GM12892 (cell line): ENCODE results near the gene ARMC8.

ENCODE experiments used
- DNase-seq: peaks from one replicate; pipeline ENCODE4 v3.0.0; 2011; ENCODE audit not compliant: insufficient read length
- FAIRE-seq: peaks from 2 replicates; lab custom pipeline; 2011; peaks lifted over from hg19 to GRCh38; lab: Jason Lieb, UNC
- POLR2A ChIP-seq: IDR thresholded peaks from 2 replicates; pipeline ENCODE4 v1.6.1; 2011; ENCODE audit warnings: low read depth, low read length, control low read depth
- POLR2AphosphoS5 ChIP-seq: IDR thresholded peaks from 2 replicates; pipeline ENCODE4 v1.6.1; 2011; ENCODE audit warnings: low read depth, low read length, control low read depth
- TAF1 ChIP-seq: IDR thresholded peaks from 2 replicates; pipeline ENCODE4 v1.6.1; 2011; ENCODE audit warnings: low read depth, mild to moderate bottlenecking, control low read depth, low read length, borderline replicate concordance

Gene ARMC8

DNA sequence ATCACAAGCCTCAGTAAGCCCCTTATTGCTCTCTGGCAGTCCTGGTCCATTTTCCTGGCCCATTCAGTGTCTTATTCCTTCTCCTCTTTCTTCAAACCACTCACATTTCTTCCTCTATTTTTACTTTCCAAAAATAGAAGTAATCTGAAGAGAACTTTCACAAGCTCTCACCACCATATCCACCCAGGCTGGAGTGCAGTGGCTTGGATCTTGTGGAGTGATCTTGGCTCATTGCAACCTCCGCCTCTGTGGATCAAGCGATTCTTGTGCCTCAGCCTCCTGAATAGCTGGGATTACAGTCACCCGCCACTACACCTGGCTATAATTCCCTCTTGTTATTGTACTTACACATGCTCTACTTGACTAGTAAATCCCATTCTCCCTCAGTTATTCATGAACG is 16.8 kb downstream of the ARMC8 start:
- no peak for DNase-seq
- TF ChIP-seq TAF1, result no peak
- TF ChIP-seq POLR2AphosphoS5, result no peak
- no peak for TF ChIP-seq POLR2A
- no peak for FAIRE-seq

DNA sequence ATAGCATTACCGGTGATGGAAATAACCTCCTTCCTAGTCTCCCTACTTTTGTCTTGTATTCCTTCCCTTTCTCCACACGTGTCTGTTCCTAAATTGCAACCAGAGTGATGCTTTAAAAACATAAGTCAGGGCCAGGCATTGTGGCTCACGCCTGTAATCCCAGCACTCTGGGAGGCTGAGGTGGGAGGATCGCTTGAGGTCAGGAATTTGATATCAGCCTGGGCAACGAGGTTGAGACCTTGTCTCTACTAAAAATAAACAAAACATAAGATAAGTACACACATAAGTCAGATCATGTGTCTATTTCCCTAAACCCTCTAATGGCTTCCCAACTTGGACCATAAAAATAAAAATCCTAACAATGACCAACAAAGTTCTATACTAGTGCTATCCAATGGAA is 18.4 kb downstream of the ARMC8 start:
- no peak for TF ChIP-seq POLR2A
- no peak for TF ChIP-seq TAF1
- no peak for TF ChIP-seq POLR2AphosphoS5
- DNase-seq (no peak), FAIRE-seq (no peak)

DNA sequence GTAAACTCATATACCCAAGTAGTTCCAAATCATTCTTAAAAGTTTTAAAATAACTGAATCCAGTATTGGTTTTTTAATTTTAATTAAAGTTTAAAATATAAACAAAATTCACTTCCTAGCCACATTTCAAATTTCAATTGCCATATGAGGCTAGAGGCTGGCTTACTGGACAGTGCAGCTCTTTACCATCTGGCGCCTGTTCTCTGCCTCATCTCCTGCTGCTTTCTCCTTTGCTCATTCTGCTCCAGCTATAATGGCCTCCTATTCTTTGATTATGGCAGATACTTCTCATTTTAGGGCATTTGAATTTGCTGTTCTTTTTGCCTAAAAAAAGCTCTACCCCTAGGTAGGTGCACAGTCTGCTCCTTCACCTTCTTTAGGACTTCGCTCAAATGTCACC is 19.1 kb downstream of the ARMC8 start:
- TF ChIP-seq TAF1, result no peak
- TF ChIP-seq POLR2A, result no peak
- TF ChIP-seq POLR2AphosphoS5, result no peak
- DNase-seq, result no peak
- no peak for FAIRE-seq

DNA sequence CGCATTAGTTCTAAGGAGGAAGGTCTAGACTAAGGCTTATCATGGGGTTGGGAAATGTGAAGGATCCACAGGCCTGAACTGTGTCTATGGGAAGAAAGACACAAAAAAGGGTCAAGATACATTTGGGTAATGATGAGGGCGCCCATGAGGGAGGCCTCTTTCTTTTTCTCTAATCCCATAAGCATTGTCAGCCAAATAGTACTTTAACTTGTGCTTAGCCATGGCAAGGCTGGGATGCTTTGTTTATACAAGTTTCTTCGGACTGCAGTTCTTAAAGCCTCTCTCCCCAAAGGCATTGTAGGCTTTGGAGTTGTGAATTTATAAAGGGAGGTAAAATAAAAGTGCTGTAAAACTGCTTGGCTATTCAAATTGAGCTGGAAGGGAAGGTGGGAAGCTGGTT is 23.4 kb downstream of the ARMC8 start:
- no peak for DNase-seq
- no peak for TF ChIP-seq POLR2AphosphoS5
- no peak for TF ChIP-seq TAF1
- TF ChIP-seq POLR2A, result no peak
- no peak for FAIRE-seq

DNA sequence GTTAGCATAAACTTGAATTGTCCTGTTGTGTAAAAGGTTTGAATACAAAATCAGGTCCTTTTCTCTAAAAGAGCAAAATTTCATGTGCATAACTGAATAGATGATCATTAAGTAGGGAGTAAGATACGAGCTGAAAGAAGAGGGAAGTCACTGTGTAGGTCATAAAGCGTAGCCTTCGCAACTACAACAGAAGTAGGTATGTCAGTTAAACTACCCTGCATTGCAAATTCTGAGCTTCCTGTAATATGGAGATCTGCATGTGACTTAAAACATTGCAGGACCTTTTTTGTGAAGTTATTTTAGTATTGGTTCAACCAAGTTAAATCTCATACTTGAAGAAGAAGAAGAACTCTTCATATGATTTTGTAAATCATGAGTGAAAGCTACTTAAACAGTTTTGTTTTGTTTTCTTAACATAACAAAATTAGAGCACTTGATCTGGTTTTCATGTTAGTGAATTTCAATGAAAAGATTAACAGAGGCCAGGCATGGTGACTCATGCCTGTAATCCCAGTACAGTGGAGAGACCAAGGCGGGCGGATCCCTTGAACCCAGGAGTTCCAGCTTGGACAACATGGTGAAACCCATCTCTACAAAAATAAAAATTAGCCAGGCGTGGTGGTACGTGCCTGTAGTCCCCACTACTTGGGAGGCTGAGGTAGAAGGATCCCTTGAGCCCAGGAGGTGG is 26.4 kb downstream of the ARMC8 start:
- FAIRE-seq, result no peak
- TF ChIP-seq TAF1 (no peak), POLR2AphosphoS5 (no peak), POLR2A (no peak)
- DNase-seq, result no peak

DNA sequence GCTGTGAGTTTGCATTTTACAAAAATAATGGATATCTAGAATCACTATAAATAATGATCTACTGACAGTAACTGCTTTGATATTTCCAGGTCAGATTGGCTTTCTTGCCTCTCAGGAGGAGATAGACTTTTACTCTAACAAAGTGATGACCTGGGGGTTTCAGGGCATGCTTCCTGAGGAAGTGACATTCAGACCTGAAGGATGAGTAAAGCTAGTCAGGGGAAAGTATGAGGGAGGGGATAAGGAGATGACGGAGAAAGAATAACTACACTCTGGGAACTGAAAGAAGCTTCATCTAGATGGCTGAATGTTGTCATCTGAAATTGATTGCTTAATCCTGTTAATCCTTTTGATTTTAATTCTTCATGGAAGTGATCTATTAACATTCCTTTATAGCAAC is 32.2 kb downstream of the ARMC8 start:
- TF ChIP-seq POLR2AphosphoS5, result no peak
- TF ChIP-seq TAF1, result no peak
- no peak for TF ChIP-seq POLR2A
- FAIRE-seq (no peak), DNase-seq (no peak)

DNA sequence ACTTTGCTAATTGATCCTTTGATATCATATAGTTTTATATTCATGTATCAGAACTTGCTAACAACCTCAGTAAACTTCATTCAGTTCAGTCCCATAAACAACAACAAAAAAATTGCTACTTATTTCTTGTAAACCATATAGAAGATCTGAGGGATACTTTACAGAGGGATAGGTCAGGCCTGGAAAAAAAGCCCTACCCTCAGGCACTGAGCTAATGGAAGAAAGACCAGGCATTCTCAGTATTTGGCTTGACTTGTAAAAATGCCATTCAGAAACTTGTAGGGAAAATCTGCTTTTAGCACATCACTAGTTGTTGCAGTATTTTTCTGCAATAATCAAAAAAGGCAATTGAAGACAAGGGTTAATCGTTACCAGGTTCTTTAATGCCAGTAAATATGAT is 33.1 kb downstream of the ARMC8 start:
- TF ChIP-seq POLR2A, result no peak
- TF ChIP-seq POLR2AphosphoS5, result no peak
- TF ChIP-seq TAF1, result no peak
- DNase-seq (no peak), FAIRE-seq (no peak)

DNA sequence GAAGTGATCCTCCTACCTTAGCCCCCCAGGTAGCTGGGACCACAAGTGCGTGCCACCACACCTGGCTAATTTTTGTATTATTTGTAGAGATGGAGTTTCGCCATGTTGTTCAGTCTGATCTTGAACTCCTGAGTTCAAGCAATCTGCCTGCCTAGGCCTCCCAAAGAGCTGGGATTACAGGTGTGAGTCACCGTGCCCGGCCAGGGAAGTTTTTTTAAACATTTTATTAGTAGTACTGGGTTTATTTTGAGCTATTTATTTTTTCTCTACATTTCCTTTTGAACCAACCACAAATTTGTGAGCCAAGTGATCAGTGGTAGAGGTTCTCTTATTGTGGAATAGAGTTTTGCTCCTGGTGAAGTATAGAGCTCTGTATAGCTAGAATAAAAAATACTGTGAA is 33.7 kb downstream of the ARMC8 start:
- no peak for TF ChIP-seq POLR2AphosphoS5
- no peak for TF ChIP-seq POLR2A
- TF ChIP-seq TAF1, result no peak
- DNase-seq (no peak), FAIRE-seq (no peak)

DNA sequence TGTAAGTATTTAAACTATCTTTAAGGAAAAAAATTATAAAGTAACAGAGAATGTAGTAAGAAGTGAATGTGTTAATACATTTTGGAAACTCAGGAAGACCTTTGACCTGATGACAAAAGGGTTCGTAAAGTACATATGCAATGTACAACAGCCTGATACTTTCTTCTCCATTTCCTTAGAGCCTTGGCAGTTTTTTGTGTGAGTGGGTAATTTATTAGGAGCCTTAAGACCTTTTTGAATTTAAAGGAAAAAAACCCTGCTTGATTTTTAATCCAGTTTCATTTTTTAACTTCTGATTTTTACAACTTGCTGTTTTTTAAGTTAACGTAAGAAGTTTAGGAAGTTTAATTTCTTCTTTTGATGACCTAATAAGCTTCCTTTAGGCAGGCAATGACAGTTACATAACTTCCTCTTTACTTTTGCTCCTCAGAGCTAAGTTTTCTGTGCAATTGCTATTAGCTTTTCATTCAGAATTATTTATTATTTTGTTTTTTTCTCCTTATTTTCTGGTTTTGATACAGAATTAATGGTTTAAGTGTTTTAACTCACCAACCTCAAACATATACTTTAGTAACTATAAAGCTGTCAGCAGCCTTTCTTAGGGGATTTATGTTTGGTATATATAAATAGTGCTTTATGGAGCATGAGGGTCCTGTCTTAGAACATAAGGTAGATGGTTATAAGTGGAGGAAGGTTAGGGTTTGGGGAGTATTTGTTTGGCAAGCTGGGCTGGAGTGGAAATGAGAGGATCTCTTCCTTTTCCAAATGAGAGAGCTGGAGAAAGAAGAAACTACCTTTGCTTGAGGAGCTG is 35.2 kb downstream of the ARMC8 start:
- no peak for FAIRE-seq
- DNase-seq, result no peak
- TF ChIP-seq POLR2AphosphoS5 (no peak), POLR2A (no peak), TAF1 (no peak)

DNA sequence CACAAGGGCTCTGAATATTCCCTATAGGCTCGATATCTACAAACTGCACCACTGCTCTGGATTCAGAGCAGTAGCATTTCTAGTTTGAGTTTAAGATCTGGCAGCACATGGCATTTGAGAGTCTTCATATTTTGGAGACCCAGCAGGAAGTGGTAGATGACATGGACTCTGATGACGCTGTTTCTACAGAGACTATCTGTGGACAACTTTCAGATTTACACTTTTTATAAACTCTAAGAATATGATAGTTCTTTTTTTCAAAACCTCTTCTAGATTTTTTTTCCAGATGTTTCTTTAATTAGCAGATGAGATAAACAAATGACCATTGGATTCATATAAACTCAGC is 35.8 kb downstream of the ARMC8 start:
- TF ChIP-seq POLR2A (no peak), TAF1 (no peak), POLR2AphosphoS5 (no peak)
- FAIRE-seq, result no peak
- no peak for DNase-seq

DNA sequence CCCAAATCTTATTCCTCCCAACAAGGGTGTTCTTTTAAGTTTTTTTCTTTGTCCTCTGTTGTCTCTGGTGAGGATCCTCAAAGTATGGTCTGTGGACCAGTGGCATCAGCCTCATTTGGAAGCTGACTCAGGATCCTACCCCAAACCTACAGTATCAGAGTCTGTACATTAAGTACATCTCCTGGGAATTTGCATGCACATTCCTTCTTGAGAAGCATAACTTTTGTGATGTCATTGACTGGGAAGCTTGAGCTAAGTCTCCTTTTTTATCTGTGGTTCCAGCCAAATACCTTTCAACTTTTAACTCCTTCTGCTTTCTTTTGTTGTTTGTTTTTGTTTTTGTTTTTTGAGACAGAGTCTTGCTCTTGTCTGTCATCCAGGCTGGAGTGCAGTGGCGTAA is 40.5 kb downstream of the ARMC8 start:
- FAIRE-seq (no peak), DNase-seq (no peak)
- TF ChIP-seq POLR2AphosphoS5 (no peak), POLR2A (no peak), TAF1 (no peak)

DNA sequence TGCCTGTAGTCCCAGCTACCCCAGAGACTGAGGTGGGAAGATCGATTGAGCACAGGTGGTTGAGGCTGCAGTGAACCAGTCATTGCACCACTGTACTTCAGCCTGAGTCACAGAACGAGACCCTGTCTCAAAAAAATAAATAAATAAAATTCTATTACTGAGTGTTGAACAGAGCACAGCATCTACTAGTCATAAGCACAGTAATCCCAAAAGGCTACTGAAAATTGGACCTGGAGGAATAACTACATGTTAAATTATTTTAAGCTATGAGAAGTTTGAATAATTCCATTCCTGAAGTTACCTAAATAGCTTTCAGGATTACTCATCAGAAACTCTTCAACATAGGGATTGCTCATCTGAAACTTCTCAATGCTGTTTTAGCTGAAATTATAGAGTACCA is 43.4 kb downstream of the ARMC8 start:
- TF ChIP-seq POLR2AphosphoS5, result no peak
- TF ChIP-seq TAF1, result no peak
- no peak for TF ChIP-seq POLR2A
- DNase-seq, result no peak
- no peak for FAIRE-seq
